ENCODE measurements around the gene GTSE1. TPM values are rescaled to one million over a fixed set of nuclear protein-coding genes. Genes with fewer than 3 reads are reported as not detected.

Gene GTSE1
- total and polyA plus RNA-seq, 2 of the 13 experiments (the other 11 are each of a cell fraction or from before 2014, with no cell fraction given), result 10.7 to 13.5 TPM

DNA sequence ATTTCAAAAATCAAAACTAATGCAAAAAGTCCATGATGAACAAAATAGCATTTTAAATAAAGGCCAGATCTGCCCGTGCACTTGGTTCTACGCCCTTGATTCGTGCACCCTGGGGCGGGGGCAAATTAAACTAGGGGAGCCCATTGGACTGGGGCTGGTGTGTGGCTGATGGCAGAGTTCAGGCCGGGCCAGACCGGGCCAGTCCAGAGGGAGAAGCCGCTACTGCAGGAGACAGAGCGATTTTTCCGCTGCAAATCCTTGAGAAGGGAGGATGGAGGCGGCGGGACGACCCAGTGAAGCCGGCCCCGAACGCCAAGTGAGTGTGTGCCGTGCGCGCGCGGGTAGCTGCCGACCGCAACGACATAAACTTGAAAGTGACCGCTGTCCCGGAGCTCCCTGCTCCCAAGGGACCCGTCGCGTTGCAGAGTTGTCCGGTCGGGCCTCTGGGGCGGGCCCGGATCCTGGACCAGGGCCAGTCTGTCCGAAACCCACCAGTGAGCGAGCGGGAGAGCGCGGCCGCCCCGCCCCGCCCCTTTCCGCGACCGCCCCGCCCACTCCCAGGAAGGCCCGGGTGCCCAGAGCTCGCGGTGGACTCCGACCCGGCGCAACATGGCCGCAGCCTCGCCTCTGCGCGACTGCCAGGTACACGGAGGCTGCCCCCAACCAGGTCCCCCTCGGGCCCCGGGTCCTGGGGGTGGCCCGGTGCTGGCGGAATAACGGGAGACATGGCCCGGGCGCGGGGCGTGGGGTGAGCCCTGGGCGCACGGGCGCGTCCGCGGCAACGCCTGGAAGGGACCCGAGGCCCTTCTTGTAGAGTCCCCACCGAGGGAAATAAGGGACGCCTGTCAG, 29.0 kb upstream of the GTSE1 start, which contains the start of gene TTC38 (continued):
- TF ChIP-seq ZNF687 (CRISPR knock-in tag; IDR thresholded peaks at IDR 0.05) (peak; percentile 70), JUN (CRISPR knock-in tag; IDR thresholded peaks at IDR 0.05) (no peak), ZNF235 (CRISPR knock-in tag; IDR thresholded peaks at IDR 0.05; ENCODE audit: borderline replicate concordance) (0 out of 2 replicates have a peak, but pooled peaks have one; percentile 35), ZNF282 (IDR thresholded peaks at IDR 0.05; ENCODE audit: partially characterized antibody) (no peak), AKAP8 (CRISPR knock-in tag; IDR thresholded peaks at IDR 0.05) (no peak), SRSF4 (IDR thresholded peaks at IDR 0.05; ENCODE audit: low read depth, low read length, poor library complexity, severe bottlenecking) (no peak), PHF8 (CRISPR knock-in tag; IDR thresholded peaks at IDR 0.05) (peak; percentile 93), ELF1 (CRISPR knock-in tag; IDR thresholded peaks at IDR 0.05) (no peak; the same call in 1 of the 2 replicates), ZFP41 (CRISPR knock-in tag; IDR thresholded peaks at IDR 0.05; ENCODE audit: borderline replicate concordance) (no peak), REPIN1 (CRISPR knock-in tag; IDR thresholded peaks at IDR 0.05; ENCODE audit: borderline replicate concordance, low read depth) (peak; percentile 45; the same call in 1 of the 2 replicates), ZNF460 (CRISPR knock-in tag; IDR thresholded peaks at IDR 0.05; ENCODE audit: borderline replicate concordance) (no peak), CBX1 (IDR thresholded peaks at IDR 0.05; ENCODE audit: low read depth) (no peak), HES4 (CRISPR knock-in tag; IDR thresholded peaks at IDR 0.05; ENCODE audit: borderline replicate concordance) (peak; percentile 29; the same call in 1 of the 2 replicates), ZNF737 (CRISPR knock-in tag; IDR thresholded peaks at IDR 0.05; ENCODE audit: borderline replicate concordance) (no peak), ZMYM3 (CRISPR knock-in tag; IDR thresholded peaks at IDR 0.05) (no peak), TBL1XR1 (IDR thresholded peaks at IDR 0.05; ENCODE audit: borderline replicate concordance, low read length, partially characterized antibody) (peak; percentile 81), MYNN (CRISPR knock-in tag; IDR thresholded peaks at IDR 0.05; ENCODE audit: low read depth) (no peak), MED13 (CRISPR knock-in tag; IDR thresholded peaks at IDR 0.05) (peak; percentile 63; the same call in 1 of the 2 replicates), TMF1 (CRISPR knock-in tag; IDR thresholded peaks at IDR 0.05; ENCODE audit: low read depth) (peak; percentile 78; the same call in 1 of the 2 replicates), SRSF1 (optimal IDR thresholded peaks at IDR 0.05; ENCODE audit: low read depth, low read length) (no peak), CEBPG (CRISPR knock-in tag; IDR thresholded peaks at IDR 0.05) (no peak), TBX2 (CRISPR knock-in tag; IDR thresholded peaks at IDR 0.05; ENCODE audit: borderline replicate concordance) (peak; percentile 64), CBX5 (CRISPR knock-in tag; IDR thresholded peaks at IDR 0.05; ENCODE audit: borderline replicate concordance) (0 out of 2 replicates have a peak, but pooled peaks have one; percentile 17), NKX3-1 (CRISPR knock-in tag; IDR thresholded peaks at IDR 0.05) (no peak), NFIB (CRISPR knock-in tag; IDR thresholded peaks at IDR 0.05; ENCODE audit: borderline replicate concordance) (no peak), ZNF17 (CRISPR knock-in tag; IDR thresholded peaks at IDR 0.05) (no peak)

Measured in HepG2 (cell line).